Measurements from ENCODE around the gene A2ML1.
"Not testable (repeated sequence)": the region's sequence is repeated elsewhere in the genome, so short reads cannot be mapped to it uniquely, and the experiment has no call there.

A2ML1 gene

DNA sequence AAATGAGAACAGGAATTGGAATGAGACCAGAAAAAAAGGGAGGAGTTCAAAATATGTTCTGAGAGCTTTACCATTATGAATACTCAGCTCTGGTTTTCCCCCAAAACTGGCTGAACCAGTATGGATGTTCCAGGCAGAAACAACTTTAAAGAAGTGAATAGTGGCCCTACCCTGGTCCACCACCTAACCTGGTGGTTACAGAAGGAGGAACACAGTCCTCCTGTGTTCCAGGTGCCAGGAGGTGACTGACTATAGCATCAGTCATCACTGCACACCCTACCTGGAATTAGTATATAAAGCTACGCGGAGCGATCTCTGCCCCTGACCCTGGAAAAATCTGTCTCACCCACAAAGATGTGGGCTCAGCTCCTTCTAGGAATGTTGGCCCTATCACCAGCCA is at the start of gene A2ML1:
Gene A2ML1, plus strand, starts transcription at position 324 of the 400 bp plus-strand sequence. Its CDS starts 31 bp downstream, at position 355.
- DNase-seq (ENCODE audit: low spot score) = no peak

GRCh38 chr12:8773461-8773860 is 49.0 kb upstream of the A2ML1 start:
- no peak for DNase-seq (ENCODE audit: low spot score)

DNA sequence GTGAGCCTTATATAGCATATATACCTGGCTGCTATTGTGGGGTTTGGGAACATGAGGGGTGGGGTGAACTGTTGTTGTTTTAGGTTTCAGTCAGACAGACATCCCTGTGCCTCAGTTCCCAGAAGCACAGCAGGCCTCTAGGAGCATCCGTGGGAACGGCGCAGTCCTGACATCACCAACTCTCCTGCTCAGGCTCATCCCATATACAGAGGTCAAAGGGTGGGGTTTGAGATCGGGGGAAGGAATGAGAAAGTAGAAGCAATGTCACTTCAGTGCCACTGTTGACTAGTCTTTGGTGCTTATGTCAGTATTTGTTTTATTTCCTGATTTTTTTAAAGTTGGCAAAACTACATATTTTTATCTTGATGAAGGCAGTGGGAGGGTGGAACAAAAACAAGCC is 43.1 kb upstream of the A2ML1 start:
- DNase-seq (ENCODE audit: low spot score) = no peak

DNA sequence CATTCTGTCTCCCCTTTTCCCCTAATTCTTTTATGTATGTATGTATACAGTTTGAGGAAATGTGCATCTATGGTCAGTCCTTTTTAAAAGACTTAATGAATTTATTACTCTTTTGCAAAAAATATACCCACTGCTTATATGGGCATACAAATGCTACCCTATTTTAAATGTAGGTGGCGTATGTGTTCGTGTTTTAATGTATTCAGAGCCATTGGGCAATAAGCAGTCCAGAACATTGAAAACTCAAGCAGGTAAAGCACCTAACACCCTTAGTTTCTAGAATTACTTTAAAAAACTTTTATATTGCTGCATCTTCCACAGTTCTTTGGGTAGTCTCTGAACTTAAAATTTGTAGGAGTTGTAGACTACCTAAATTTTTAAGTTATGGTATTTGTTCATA is 42.6 kb upstream of the A2ML1 start:
- no peak for DNase-seq (ENCODE audit: low spot score)

DNA sequence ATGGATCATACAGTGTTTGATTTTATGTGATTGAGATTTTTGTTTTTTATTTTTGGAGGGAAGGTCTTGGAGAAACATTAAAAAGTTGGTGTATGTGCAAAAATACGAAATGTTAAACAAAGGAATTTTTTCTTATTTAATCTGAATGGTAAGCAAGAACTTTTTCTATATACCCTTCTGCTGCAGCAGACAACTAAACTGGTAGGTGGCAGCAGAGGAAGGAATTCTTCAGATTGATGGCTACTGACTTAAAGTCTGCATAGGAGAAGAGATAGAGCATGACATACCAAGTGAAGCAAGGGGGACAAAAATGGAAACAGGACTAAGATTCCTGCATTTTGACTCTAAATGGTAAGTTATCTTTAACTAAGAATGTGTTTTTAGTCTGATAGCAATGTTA is 42.0 kb upstream of the A2ML1 start:
- DNase-seq (ENCODE audit: low spot score) = peak; percentile 16

DNA sequence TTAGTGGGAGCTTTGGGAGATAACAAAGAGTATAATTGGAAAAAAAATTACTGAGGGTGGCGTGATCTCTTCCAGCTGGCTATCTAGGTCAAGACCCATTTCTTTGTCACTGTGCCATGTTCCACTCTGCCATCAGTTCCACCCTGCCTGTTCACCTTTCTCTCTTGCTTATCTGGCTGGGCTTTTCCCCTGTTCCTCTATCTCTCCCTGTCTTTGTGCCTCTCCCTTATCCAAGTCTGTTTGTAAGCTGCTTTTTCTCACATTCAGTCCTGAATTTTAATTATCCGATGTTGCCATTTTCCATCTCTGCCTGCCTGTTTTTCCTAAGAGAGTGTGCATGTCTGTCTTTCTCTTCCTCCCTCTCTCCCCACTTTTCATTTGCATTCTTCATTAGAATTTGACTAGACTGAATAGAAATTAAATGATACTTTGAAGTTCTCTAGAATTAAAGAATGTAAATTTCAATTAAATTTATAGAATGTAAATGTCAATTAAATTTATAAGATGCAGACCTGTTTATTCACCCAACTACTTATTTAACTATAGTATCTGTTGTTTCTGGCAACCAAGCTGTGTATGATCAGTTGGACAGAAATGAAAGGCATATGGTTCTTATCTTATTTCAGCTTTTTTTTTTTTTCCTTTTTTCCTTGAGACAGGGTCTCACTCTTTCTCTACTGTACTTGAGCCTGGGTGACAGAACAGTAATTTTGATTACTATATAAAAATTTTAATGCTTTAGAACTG is 40.9 kb upstream of the A2ML1 start:
- DNase-seq (ENCODE audit: low spot score) = no peak

- DNase-seq (ENCODE audit: low spot score) = no peak
Measured at GRCh38 chr12:8784290-8784888, 38.0 kb upstream of the A2ML1 start.

GRCh38 chr12:8785499-8785898 is 36.9 kb upstream of the A2ML1 start:
- no peak for DNase-seq (ENCODE audit: low spot score)

- DNase-seq (ENCODE audit: low spot score) = not testable (repeated sequence)
Measured at GRCh38 chr12:8787206-8787605, 35.2 kb upstream of the A2ML1 start.

DNA sequence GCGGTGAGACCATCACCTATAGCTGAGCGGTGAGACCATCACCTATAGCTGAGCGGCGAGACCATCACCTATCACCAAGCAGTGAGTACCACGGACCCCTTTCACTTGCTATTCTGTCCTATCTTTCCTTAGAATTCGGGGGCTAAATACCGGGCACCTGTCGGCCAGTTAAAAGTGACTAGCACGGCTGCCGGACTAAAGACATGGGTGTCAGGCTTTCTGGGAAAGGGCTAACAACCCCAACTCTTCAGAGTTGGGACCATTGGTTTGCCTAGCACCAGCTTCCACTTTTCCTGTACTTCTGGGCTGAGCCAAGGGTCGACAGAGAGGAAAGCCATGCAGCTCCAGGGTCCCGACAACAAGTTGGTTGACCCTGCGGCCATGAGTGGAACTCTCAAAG is 33.7 kb upstream of the A2ML1 start:
- DNase-seq (ENCODE audit: low spot score) = not testable (repeated sequence)

DNA sequence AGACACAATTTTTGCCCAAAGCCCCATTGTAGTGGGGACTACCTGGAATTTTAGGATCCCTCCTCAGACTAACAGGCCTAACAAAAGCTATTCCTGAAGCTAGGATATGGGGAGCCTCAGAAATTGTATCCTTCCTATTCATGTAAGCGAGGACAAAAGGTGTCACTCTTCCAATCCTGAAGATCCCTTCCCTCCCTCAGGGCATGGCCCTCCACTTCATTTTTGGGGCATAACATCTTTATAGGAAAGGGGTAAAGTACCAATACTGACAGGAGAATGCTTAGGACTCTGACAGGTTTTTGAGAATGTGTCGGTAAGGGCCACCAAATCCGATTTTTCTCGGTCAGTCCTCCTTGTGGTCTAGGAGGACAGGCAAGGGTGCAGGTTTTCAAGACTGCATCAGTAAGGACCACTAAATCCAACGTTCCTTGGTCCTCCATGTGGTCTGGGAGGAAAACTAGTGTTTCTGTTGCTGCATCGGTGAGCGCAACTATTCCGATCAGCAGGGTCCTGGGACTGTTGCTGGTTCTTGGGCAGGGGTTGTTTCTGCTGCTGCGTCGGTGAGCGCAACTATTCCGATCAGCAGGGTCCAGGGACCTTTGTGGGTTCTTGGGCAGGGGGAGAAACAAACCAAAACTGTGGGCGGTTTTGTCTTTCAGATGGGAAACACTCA is 32.9 kb upstream of the A2ML1 start:
- DNase-seq (ENCODE audit: low spot score) = not testable (repeated sequence)

GRCh38 chr12:8793226-8793625 is 29.2 kb upstream of the A2ML1 start:
- not testable (repeated sequence) for DNase-seq (ENCODE audit: low spot score)

DNA sequence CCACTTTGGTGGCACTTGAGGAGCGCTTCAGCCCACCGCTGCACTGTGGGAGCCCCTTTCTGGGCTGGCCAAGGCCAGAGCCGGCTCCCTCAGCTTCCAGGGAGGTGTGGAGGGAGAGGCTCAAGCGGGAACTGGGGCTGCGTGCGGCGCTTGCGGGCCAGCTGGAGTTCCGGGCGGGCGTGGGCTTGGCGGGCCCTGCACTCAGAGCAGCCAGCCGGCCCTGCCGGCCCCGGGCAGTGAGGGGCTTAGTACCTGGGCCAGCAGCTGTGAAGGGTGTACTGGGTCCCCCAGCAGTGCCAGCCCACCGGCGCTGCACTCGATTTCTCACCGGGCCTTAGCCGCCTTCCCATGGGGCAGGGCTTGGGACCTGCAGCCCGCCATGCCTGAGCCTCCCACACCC is 27.8 kb upstream of the A2ML1 start:
- not testable (repeated sequence) for DNase-seq (ENCODE audit: low spot score)

- no peak for DNase-seq (ENCODE audit: low spot score)
Measured at GRCh38 chr12:8796831-8797626, 25.4 kb upstream of the A2ML1 start.

DNA sequence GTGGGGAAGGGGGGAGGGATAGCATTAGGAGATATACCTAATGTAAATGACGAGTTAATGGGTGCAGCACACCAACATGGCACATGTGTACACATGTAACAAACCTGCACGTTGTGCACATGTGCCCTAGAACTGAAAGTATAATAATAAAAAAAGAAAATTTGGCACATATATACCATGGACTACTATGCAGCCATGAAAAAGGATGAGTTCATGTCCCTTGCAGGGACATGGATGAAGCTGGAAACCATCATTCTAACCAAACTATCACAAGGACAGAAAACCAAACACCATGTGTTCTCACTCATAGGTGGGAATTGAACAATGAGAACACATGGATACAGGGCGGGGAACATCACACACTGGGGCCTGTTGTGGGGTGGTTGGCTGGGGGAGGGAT is 21.2 kb upstream of the A2ML1 start:
- DNase-seq (ENCODE audit: low spot score) = not testable (repeated sequence)

- DNase-seq (ENCODE audit: low spot score) = not testable (repeated sequence)
Measured at GRCh38 chr12:8804833-8805232, 17.6 kb upstream of the A2ML1 start.

- DNase-seq (ENCODE audit: low spot score) = not testable (repeated sequence)
Measured at GRCh38 chr12:8805487-8805886, 16.9 kb upstream of the A2ML1 start.

DNA sequence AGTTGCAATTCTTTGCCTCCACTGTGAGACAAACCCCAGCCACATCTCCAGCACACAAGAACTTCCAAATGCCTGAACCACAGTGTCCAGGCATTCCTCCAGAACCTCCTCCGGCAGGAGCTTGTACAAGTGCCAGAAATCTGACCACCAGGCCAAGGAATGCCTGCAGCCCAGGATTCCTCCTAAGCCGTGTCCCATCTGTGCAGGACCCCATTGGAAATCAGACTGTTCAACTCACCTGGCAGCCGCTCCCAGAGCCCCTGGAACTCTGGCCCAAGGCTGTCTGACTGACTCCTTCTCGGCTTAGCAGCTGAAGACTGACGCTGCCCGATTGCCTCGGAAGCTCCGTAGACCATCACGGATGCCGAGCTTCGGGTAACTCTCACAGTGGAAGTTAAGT is 15.3 kb upstream of the A2ML1 start:
- DNase-seq (ENCODE audit: low spot score) = not testable (repeated sequence)

GRCh38 chr12:8810112-8810511 is 12.3 kb upstream of the A2ML1 start:
- not testable (repeated sequence) for DNase-seq (ENCODE audit: low spot score)

GRCh38 chr12:8813572-8814357 is 8.7 kb upstream of the A2ML1 start:
- no peak for DNase-seq (ENCODE audit: low spot score)

- DNase-seq (ENCODE audit: low spot score) = no peak
Measured at GRCh38 chr12:8816448-8817050, 5.9 kb upstream of the A2ML1 start.

Data from kidney capillary endothelial cell (primary cell).